Activated CD8-positive, alpha-beta memory T cell treated with anti-CD3 and anti-CD28 coated beads, Interleukin-2, amount 50 U/mL, for 1 hour (primary cell): ENCODE measurements around the gene ZNF597.

ENCODE experiments used
- DNase-seq: peaks from one replicate; pipeline ENCODE4 v3.0.0-alpha.2; 2020; ENCODE audit errors: extremely low read depth

Gene ZNF597

GRCh38 chr16:3443108-3444031, at the start of gene ZNF597, which contains the start of gene NAA60:
Gene ZNF597, minus strand, starts transcription at chr16:3443504. Its CDS starts 351 bp downstream, at chr16:3443153.
Gene NAA60, plus strand, starts transcription at chr16:3443680. Its CDS starts 32,548 bp downstream, at chr16:3476228.
- peak; percentile 64 for DNase-seq

DNA sequence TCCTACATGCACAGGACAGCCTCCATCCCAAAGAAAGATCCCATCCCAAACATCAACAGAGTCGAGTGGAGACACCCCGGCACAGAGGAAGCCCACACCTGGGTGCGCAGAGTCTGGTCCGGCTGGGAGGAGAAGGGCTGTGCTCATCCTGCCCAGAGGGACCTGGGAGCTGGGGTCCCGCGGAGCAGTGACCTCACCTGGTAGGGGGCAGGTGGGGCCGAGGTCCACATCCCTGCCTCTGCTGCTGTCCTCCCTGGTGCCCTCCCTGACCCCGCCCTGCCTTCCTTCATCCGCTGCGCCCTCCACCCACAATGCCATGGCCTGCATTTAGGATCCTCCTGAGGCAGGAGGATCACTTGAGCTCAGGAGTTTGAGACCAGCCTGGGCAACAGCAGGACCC, 49.1 kb upstream of the ZNF597 start:
- DNase-seq, result no peak

DNA sequence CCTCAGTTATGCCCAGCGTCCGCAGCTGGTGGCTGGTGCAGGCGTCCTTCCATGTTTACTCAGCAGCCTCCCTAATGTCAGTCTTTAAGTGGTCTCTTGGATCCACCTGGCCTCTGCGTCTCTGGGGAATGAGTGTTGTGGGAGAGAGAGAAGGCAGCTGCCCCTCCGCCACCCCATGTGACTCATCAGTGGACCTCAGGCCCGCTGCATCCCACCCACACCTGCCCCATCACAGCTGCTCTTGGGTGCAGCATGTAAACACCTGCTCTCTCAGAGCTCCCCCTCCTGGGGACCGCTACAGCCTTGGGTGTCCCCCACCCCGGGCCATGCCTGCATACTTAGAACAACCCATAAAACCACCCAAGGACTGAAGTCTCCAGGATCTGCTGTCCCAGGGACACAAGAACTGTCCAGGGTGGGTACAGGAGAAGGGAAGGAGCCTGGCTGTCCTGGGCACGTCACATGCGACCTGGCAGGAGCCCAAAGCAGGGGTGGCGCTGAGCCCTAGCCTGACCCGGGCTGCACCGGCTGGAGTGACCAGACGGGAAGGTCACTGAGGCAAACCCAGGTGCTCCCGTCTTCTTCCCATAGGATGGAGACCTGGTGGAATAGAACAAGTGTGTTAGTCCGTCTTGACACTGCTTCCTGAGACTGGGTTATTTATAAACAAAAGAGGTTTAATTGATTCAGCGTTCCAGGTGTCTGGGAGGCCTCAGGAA, 47.8 kb upstream of the ZNF597 start:
- no peak for DNase-seq

- no peak for DNase-seq
Measured at GRCh38 chr16:3488801-3489200, 45.5 kb upstream of the ZNF597 start.

GRCh38 chr16:3487521-3488410, 44.5 kb upstream of the ZNF597 start:
- no peak for DNase-seq

DNA sequence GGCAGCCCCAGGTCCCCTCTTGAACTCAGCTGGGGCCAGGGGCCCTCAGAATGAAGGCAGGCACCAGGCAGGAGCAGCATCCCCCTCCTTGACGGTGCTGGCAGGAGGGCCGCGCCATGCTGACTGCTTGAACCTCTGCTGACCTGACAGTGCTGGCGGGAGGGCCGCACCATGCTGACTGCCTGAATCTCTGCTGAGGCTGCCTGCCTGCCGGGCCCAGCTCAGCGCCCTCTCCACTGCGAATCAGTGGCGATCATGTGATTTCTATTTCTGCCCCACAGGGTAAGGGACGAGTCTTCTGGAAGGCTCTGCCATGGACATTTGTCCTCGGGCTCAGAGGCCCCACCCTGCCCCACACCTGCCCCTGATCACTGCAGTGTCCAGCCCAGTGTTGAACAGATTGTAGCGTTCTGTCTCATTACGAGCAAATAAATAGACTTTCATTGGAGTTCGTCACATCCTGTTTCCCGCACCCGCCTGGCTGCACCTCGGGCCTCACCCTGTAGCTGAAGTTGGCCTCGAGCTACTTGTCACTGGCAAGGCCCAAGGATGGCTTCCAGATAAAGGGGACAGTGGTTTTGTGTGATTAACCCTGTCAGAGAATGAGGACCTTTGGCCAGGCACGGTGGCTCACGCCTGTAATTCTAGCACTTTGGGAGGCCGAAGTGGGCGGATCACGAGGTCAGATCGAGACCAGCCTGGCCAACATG, 43.4 kb upstream of the ZNF597 start:
- no peak for DNase-seq

DNA sequence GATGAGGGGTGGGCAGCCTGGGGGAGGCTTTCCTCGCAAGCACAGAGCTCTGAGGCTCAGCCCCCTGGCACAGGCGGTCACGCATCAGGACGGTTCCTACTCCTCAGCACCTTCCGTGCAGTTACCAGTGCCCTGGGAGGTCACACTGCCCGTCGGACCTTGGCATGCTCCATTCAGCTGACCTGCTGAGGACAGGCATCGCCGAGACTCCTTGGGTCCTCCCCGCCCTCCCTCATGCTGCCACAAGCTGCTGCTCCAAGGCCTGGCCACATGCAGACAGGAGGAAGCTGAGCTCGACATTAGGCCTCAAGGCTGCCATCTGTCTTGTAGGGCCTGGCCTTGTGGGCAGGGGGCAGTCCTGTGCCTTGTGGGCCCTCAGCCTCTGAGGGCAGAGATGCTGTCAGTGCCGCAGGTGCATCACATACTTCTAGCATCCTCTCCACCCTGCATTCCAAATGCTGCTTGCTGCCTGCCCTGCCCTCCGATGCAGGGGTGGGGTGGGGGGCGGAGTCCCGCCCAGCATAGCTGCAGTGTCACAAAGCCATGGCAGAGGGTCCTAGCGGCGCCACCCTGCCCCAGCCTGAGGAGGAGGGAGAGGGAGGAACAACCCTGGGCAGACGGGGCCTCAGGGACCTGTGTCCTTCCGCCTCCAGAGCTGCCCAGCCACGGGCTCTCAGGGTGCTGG, 42.7 kb upstream of the ZNF597 start:
- no peak for DNase-seq

- no peak for DNase-seq
Measured at GRCh38 chr16:3485097-3485745, 41.9 kb upstream of the ZNF597 start.

DNA sequence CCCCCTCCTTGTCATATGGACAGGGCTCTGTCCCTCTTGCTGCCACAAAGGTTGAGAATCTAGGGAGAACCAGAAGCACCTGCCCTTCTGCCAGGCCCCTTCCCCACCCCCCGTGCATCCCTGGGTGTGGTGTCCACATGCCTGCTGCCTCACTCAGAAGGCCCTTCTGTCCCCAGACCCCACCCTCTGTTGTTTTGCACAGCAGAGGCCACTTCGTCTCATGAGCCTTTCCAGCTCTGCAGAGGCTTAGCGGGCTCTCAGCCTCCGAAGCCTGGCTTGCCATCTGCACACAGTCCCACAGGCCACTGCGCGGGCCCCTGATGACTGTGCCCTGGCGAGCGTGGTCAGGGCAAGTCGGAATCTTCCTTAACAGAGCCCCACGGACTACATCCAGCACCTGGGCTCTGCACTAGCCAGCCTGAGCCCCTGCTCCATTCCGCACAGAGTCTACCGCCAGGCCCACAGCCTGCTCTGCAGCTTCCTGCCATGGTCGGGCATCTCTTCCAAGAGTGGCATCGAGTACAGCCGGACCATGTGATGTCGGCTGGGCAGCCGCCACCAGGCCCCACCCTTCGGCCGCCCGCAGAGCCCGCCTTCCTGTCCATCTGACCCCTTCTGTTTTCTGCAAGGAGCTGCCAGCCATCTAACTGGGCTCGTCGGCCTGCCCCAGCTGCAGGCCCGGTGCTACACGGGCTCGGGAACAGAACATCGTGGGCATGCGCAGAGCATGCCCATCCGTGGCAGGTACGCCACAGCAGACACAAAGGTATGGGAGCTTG, 41.2 kb upstream of the ZNF597 start:
- no peak for DNase-seq

GRCh38 chr16:3482659-3483241, 39.4 kb upstream of the ZNF597 start:
- DNase-seq, result no peak

GRCh38 chr16:3481696-3482658, 38.7 kb upstream of the ZNF597 start:
- no peak for DNase-seq

DNA sequence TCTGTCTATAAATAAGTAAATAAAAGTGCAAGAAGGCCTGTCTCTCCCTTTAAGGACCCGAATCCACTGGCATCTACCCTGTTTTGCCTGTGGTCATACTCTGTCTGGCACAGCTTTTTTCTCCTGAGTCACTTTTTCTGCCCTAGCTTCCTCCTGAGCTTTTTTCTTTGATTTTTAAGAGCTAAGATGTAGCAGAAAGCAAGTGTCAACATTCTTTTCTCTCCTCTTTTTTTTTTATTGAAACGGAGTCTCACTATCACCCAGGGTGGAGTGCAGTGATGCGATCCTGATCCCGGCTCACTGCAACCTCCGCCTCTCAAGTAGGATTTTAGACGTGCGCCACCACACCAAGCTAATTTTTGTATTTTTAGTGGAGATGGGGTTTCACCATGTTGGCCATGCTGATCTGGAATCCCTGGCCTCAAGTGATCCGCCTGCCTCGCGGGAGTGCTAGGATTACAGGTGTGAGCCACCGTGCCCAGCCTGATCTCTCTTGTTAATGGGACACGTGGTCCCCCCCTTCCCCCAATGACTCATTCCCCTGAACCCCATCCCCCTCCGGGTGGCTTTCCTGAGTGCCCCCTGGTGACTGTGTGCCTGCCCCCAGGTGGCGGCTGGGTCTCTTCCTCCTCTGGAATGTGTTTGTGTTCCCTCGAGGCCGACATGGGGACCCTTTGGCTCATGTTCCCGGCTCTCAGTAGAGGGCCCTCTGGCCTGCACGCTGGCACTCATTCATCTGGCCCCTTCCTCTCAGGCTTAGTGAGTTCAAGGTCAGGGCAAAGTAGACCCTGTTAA, 37.8 kb upstream of the ZNF597 start:
- no peak for DNase-seq

DNA sequence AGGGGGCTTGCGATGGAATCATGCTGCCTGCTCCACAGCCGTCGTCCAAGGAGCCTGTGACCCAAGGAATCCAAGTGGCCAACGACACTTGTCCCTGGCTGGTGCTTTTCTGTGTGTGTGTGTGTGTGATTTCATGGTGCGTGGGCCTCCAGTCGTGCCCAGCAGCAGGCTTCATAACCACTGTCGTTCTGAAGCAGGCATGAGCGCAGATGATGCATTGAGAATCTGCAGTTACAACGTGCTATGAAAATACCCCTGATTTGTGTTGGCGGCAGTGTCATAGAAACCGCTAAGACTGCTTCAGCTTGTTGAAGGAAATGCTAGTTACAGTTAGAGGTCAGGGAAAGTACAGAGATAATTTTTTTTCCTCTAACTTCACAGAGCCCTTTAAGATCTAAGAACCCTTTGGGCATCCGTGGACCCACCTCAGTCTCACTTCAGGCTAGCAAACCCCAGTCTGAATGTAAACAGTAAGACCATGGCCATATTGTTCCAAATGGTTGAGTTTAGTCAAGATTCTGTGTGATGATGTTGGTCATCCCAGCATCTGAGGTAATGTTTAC, 36.4 kb upstream of the ZNF597 start:
- no peak for DNase-seq

DNA sequence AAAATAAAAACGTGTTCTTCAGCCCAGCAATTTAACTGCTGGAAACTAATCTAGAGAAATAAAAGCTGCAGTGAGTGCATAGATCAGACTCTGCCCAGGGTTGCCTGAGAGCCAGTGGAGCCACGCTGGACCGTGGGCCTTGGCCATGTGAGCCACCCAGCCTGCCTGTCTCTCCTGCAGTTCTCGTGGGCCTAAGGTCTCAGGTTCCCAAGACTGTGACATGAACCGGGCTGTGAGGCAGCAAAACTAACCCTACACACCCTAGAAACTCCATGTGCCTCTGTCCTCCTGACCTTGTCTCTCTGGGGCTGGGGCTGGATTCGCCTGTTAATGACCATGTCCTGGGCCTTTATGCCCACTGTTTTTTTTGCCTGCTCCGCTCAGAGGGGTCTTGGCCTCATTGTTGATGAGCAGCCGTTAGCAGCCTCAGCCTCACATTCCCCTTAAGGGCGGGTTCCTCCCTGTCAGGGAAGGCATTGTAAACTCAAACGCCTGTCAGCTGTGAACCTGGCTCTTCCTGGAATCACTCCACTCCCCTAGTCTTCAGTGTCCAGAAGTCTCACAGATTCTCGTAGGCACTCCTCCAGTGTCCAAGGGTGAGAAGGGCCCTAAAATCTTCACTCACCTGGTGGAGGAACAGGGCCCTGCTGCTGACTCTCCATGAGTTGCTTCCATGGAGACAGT, 35.1 kb upstream of the ZNF597 start:
- DNase-seq, result no peak

- no peak for DNase-seq
Measured at GRCh38 chr16:3476409-3476808, 33.1 kb upstream of the ZNF597 start.
